Adrenal gland (tissue), 5 donors: ENCODE data around the gene PARD3B.

Source experiments
- CTCF ChIP-seq, 6 experiments: fragments of 450-650 bp in 4 of 6; fragments of 200-600 bp in 2 of 6; sonication (generic) in 1 of 6; IDR thresholded peaks; 1 replicate in 5 of 6; 2 replicates in 1 of 6; pipeline versions ENCODE4 v1.5.1 to v1.8.0; 2016 to 2021; ENCODE audit warnings: antibody characterized with exemption in 6 of 6, mild to moderate bottlenecking in 2 of 6, moderate library complexity in 1 of 6
- POLR2A ChIP-seq, 2 donors: fragments of 450-650 bp; IDR thresholded peaks; one replicate each; pipeline ENCODE4 v1.6.1; 2017; ENCODE audit warnings: antibody characterized with exemption in 2 of 2, mild to moderate bottlenecking in 2 of 2, moderate library complexity in 1 of 2
- donor health status: DM: no; HTN: no; CAD: no.

GRCh38 chr2:204657024-204657423 lies 111.7 kb downstream of the PARD3B start:
- TF ChIP-seq CTCF (IDR thresholded peaks at IDR 0.05), result no peak
- no peak for TF ChIP-seq POLR2A (IDR thresholded peaks at IDR 0.05)
